Ishikawa (cell line): ENCODE measurements around the gene DHX40.

ENCODE experiments used
- CEBPB ChIP-seq: IDR thresholded peaks from 2 replicates; pipeline ENCODE4 v1.6.1; 2012
- EGR1 ChIP-seq: IDR thresholded peaks from 2 replicates; pipeline ENCODE4 v1.6.1; 2012
- EP300 ChIP-seq: IDR thresholded peaks from 2 replicates; pipeline ENCODE4 v1.6.1; 2012; ENCODE audit warnings: borderline replicate concordance
- MAX ChIP-seq: IDR thresholded peaks from 2 replicates; pipeline ENCODE4 v1.6.1; 2012
- RAD21 ChIP-seq: IDR thresholded peaks from 2 replicates; pipeline ENCODE4 v1.6.1; 2012; ENCODE audit warnings: low read depth
- TAF1 ChIP-seq: IDR thresholded peaks from 2 replicates; pipeline ENCODE4 v1.6.1; 2012; ENCODE audit warnings: low read depth, mild to moderate bottlenecking
- TEAD4 ChIP-seq: IDR thresholded peaks from 2 replicates; pipeline ENCODE4 v1.6.1; 2012
- YY1 ChIP-seq: IDR thresholded peaks from 2 replicates; pipeline ENCODE4 v1.6.1; 2012; ENCODE audit warnings: low read depth
- TF ChIP-seq, protein P1 (sequence below): IDR thresholded peaks from 2 replicates; pipeline ENCODE4 v1.6.1; 2012
- TF ChIP-seq, protein P2 (sequence below): IDR thresholded peaks from 2 replicates; pipeline ENCODE4 v1.6.1; 2012; ENCODE audit warnings: low read depth, mild to moderate bottlenecking

- no peak for TF ChIP-seq MAX
- TF ChIP-seq EP300: no peak
- TF ChIP-seq, protein P1, sequence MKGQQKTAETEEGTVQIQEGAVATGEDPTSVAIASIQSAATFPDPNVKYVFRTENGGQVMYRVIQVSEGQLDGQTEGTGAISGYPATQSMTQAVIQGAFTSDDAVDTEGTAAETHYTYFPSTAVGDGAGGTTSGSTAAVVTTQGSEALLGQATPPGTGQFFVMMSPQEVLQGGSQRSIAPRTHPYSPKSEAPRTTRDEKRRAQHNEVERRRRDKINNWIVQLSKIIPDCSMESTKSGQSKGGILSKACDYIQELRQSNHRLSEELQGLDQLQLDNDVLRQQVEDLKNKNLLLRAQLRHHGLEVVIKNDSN: no peak
- no peak for TF ChIP-seq CEBPB
- TF ChIP-seq EGR1: no peak
- TF ChIP-seq TEAD4: no peak
- no peak for TF ChIP-seq TAF1
- no peak for TF ChIP-seq RAD21
- TF ChIP-seq, protein P2, sequence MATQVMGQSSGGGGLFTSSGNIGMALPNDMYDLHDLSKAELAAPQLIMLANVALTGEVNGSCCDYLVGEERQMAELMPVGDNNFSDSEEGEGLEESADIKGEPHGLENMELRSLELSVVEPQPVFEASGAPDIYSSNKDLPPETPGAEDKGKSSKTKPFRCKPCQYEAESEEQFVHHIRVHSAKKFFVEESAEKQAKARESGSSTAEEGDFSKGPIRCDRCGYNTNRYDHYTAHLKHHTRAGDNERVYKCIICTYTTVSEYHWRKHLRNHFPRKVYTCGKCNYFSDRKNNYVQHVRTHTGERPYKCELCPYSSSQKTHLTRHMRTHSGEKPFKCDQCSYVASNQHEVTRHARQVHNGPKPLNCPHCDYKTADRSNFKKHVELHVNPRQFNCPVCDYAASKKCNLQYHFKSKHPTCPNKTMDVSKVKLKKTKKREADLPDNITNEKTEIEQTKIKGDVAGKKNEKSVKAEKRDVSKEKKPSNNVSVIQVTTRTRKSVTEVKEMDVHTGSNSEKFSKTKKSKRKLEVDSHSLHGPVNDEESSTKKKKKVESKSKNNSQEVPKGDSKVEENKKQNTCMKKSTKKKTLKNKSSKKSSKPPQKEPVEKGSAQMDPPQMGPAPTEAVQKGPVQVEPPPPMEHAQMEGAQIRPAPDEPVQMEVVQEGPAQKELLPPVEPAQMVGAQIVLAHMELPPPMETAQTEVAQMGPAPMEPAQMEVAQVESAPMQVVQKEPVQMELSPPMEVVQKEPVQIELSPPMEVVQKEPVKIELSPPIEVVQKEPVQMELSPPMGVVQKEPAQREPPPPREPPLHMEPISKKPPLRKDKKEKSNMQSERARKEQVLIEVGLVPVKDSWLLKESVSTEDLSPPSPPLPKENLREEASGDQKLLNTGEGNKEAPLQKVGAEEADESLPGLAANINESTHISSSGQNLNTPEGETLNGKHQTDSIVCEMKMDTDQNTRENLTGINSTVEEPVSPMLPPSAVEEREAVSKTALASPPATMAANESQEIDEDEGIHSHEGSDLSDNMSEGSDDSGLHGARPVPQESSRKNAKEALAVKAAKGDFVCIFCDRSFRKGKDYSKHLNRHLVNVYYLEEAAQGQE: no peak
- no peak for TF ChIP-seq YY1
These were observed 19.5 kb upstream of the DHX40 start for GRCh38 chr17:59545942-59546341.
